Eye (tissue), 1 donor: ENCODE results near the gene CD7.

Source experiments
- DNase-seq: peaks from one replicate; pipeline ENCODE4 v3.0.0-alpha.2; 2015

The CD7 gene

GRCh38 chr17:82277851-82278250, 39.6 kb downstream of the CD7 start:
- no peak for DNase-seq

GRCh38 chr17:82276938-82277337, 40.5 kb downstream of the CD7 start:
- DNase-seq: no peak

DNA sequence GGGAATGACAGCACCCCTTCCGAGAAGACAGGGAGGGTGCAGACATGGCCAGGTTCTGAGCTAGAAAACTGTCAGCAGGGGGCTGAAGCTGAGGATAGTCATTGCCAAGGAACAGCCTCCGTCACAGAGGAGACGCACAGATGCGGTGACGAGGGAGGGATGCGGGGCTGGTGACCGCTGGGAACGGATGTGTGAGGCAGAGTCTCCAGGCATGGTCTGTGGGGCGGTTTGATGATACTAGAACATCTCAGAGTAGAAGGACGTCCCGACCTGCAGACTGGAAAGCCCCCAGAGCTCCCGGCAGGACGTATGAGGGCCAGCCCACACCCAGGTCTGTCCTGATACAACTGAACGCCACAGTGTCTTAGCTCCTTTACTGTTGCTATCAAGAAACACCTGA, 42.1 kb downstream of the CD7 start:
- DNase-seq: no peak

GRCh38 chr17:82274134-82275020, 43.0 kb downstream of the CD7 start:
- DNase-seq: no peak

GRCh38 chr17:82273327-82274133, 43.9 kb downstream of the CD7 start, which contains the start of gene CSNK1D:
CSNK1D (minus strand) TSS chr17:82273700; CDS start chr17:82273381, 319 bp downstream.
- peak; percentile 97 for DNase-seq

DNA sequence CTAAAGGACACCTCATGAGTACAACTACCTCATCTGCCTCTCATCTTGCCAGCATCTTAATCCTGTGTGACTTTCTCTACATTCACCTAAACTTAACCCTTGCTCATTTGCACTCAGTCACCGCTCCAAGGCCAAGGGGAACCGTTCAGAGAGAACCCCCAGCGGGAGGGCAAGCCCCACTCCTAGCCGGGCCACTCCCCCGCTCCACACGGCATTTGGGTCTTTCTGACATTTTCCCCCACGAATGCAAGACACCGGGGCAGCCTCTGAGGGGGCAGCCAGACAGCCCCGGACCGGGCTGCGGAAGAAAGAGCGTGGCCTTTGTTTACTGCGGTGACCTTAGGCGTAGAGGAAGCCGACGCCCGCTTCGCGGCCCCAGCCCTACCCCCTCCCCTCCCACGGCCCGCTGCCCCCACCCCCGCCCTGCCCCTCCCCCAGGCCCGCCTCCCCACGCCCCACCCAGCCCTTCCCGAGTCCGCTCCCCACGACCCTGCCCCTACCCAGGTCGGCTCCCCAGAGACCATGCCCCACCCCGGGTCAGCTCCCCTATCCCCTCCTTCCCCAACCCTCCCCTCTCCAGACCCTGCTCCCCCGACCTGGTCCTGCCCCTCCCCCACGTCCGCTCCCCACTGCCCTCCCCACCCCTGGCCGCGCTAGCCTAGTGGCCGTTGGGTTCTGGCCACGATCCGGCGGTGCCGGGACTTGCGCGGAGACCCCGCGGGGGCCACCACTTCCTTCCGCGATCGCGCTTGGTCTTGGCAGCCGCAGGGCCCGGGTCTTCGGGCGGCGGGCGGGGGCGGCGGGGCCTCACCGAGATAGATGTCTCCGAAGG, 44.7 kb downstream of the CD7 start:
- DNase-seq: peak; percentile 46

GRCh38 chr17:82271401-82271800, 46.0 kb downstream of the CD7 start:
- DNase-seq: no peak

DNA sequence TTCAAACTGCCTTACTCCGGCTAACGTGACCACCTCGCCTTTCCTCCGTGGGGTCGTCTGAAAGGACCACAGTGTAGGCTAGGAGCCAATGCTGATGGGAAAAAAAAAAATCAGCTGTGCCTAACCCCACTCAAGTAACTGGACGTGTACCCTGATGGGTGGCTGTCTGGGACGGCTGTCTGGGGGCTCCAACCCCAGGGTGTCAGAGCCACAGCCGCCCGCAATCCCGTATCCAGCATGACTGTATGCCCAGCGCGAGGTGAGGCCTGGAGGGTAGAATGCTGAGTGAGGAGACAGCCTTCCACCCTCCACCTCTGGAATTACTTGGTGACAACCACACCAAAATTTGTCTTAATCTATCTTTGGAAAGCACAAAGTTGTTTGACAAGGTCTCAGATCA, 46.8 kb downstream of the CD7 start:
- no peak for DNase-seq

DNA sequence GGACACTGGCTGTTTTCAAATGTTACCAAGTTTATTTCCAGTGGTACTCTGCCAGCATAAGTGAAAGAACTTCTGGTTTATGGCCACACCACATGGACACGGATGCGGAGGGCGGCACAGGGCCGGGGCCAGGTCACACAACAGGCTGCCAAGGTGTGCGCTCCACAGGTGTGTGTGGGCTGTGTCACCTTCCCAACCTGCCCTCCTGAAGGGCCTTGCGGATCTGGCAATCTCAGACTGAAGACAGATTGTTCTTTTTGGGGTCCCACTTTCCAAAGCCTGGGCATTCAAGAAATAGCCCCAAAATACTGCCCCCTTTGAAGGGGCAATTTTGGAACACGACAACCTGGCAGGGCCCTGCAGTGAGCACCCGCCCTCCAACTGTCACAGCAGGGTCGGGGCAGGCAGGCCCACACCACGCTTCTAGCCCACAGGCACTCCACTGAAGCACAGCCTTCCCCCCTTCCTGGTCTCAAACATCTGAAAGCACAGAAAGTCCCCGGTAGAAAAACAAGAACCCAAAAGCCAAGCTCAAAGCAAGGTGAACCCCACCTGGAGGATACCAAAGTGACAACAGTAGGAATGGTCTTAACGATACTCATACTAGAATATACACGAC, 47.4 kb downstream of the CD7 start:
- no peak for DNase-seq

DNA sequence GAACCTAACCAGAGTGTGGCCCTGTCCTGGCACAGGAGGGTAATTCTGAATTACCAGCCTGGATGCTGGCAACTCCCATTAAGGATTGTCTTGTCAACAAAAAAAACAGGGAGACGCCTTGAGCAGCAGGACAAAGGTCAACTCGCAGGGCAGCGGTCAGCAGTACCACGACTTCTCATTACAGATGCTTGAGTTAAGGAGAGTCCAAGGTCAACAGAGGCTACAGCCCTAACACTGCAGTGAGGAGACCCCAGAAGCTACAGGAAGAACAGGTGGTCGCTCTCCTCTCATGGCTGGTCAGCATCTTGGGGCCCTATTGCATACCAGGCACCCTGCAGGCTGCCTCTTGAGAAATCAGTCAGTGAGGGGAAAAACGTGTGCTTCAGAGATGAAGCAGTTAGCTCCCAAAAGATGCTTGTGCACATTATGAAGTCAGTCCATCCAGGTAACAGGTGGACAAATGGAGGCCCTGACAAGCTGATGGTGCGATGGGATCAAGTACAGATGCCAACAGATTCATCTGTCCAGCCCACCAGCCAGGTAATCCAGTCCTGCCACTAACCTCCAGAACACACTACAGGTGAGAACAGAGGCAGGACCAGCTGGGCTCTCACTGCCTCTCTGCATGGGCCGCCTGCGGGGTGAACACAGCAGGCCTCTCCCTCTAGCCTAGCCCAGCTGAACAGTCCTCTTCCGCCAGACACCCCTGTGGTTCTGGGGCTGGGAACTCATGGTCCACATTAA, 48.1 kb downstream of the CD7 start:
- no peak for DNase-seq

GRCh38 chr17:82267575-82268379, 49.6 kb downstream of the CD7 start:
- peak; percentile 33 for DNase-seq

GRCh38 chr17:82266142-82266541, 51.3 kb downstream of the CD7 start:
- no peak for DNase-seq
